Activated CD8-positive, alpha-beta T cell treated with anti-CD3 and anti-CD28 coated beads for 36 hours (primary cell): ENCODE results near the gene FHIP2A. TPM values are rescaled to one million over a fixed set of nuclear protein-coding genes. Genes with fewer than 3 reads are reported as not detected.

Experiments used
- ATAC-seq: fragments of 200-7000 bp; cut with Tn5 transposase; one replicate; pipeline ENCODE4 v1.10.0; 2021; ENCODE audit warnings: mild to moderate bottlenecking, moderate library complexity
- CTCF ChIA-PET: fragments of 350-600 bp; sonication (Branson Sonifier 250); formaldehyde crosslinking; loops from one replicate; lab custom pipeline; 2021; ENCODE audit warnings: antibody characterized with exemption; lab: Charles Lee
- POLR2A ChIA-PET: fragments of 350-600 bp; sonication (Branson Sonifier 250); formaldehyde crosslinking; loops from one replicate; lab custom pipeline; 2021; ENCODE audit warnings: antibody characterized with exemption; lab: Charles Lee
- DNase-seq: peaks from one replicate; pipeline ENCODE4 v3.0.0-alpha.2; 2020
- H3K27ac Mint-ChIP-seq: one replicate; pipeline ENCODE4 v1.8.0; 2021; ENCODE audit warnings: mild to moderate bottlenecking, mixed read lengths
- H3K27me3 Mint-ChIP-seq: one replicate; pipeline ENCODE4 v1.8.0; 2021; ENCODE audit warnings: mixed read lengths
- H3K36me3 Mint-ChIP-seq: one replicate; pipeline ENCODE4 v1.8.0; 2021; ENCODE audit warnings: low read depth, mixed read lengths
- H3K4me1 Mint-ChIP-seq: one replicate; pipeline ENCODE4 v1.8.0; 2021; ENCODE audit warnings: low read depth, mixed read lengths
- H3K4me3 Mint-ChIP-seq: one replicate; pipeline ENCODE4 v1.8.0; 2021; ENCODE audit warnings: mild to moderate bottlenecking, moderate library complexity, mixed read lengths
- H3K9me3 Mint-ChIP-seq: one replicate; pipeline ENCODE4 v1.8.0; 2021; ENCODE audit warnings: mixed read lengths
- intact Hi-C: fragments of 100-400 bp; cut with micrococcal nuclease; formaldehyde crosslinking; loops from one replicate; pipeline ENCODE4 v1.10.0; 2022
- total RNA-seq, 2 experiments: library from RNA; stranded (reverse); gene quantifications; one replicate each; pipeline ENCODE4 v1.2.3, GENCODE V29; 2021
- TF ChIP-seq, protein P1 (sequence below): fragments of 200-600 bp; IDR thresholded peaks from one replicate; pipeline ENCODE4 v1.8.0; 2022; ENCODE audit warnings: antibody characterized with exemption, mild to moderate bottlenecking

The FHIP2A gene
- total RNA-seq, 2 experiments from 2014 or later, result 12.6 to 16.6 TPM

- H3K27me3 Mint-ChIP-seq, result peaks cover 2% of the 10 kb centered on the region
- ChIA-PET CTCF (interaction anchor here (0.8 to 3.1 kb wide), 19 partner anchors 10 to 351 kb away, joined by 3 to 19 read pairs (median 6); partner anchors contain the start of gene TRUB1), POLR2A (interaction anchor here (0.8 to 2.0 kb wide), 8 partner anchors 29 to 307 kb away, joined by 3 to 8 read pairs (median 3); partner anchors contain the start of gene TRUB1)
- H3K27ac Mint-ChIP-seq, result peak overlapping the region; percentile 94
- no peaks in the 10 kb centered on the region for H3K9me3 Mint-ChIP-seq
- peaks cover 12% of the 10 kb centered on the region for H3K36me3 Mint-ChIP-seq
- TF ChIP-seq, protein P1, sequence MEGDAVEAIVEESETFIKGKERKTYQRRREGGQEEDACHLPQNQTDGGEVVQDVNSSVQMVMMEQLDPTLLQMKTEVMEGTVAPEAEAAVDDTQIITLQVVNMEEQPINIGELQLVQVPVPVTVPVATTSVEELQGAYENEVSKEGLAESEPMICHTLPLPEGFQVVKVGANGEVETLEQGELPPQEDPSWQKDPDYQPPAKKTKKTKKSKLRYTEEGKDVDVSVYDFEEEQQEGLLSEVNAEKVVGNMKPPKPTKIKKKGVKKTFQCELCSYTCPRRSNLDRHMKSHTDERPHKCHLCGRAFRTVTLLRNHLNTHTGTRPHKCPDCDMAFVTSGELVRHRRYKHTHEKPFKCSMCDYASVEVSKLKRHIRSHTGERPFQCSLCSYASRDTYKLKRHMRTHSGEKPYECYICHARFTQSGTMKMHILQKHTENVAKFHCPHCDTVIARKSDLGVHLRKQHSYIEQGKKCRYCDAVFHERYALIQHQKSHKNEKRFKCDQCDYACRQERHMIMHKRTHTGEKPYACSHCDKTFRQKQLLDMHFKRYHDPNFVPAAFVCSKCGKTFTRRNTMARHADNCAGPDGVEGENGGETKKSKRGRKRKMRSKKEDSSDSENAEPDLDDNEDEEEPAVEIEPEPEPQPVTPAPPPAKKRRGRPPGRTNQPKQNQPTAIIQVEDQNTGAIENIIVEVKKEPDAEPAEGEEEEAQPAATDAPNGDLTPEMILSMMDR, result no peak
- intact Hi-C loops, result no loop called here
- H3K4me1 Mint-ChIP-seq, result peaks cover 38% of the 10 kb centered on the region
- peak overlapping the region; percentile 92 for H3K4me3 Mint-ChIP-seq
- ATAC-seq, result peak; percentile 18
- DNase-seq, result peak; percentile 38
Measured at GRCh38 chr10:114822444-114823076, 980 bp downstream of the FHIP2A start.

- intact Hi-C loops, result no loop called here
- ChIA-PET CTCF (interaction anchor here (0.9 to 3.1 kb wide), 3 partner anchors 15 to 351 kb away, joined by 3 to 15 read pairs (median 4); no protein-coding TSS in a partner anchor), POLR2A (interaction anchor here (0.7 to 2.0 kb wide), 3 partner anchors 125 to 307 kb away, joined by 3 to 8 read pairs (median 3); no protein-coding TSS in a partner anchor)
- Mint-ChIP-seq H3K4me1 (peaks cover 39% of the 10 kb centered on the region), H3K9me3 (no peaks in the 10 kb centered on the region), H3K27me3 (no peaks in the 10 kb centered on the region), H3K36me3 (peaks cover 12% of the 10 kb centered on the region), H3K4me3 (peak overlapping the region; percentile 92), H3K27ac (peak overlapping the region; percentile 94)
- DNase-seq (no peak), ATAC-seq (no peak)
- TF ChIP-seq, protein P1, result no peak
Measured at GRCh38 chr10:114823077-114823463, 1.5 kb downstream of the FHIP2A start.

- Mint-ChIP-seq H3K9me3 (no peaks in the 10 kb centered on the region), H3K36me3 (peaks cover 12% of the 10 kb centered on the region), H3K4me1 (peaks cover 45% of the 10 kb centered on the region), H3K27me3 (no peaks in the 10 kb centered on the region), H3K4me3 (peak overlapping the region; percentile 48), H3K27ac (peak overlapping the region; percentile 39)
- TF ChIP-seq, protein P1, result no peak
- ChIA-PET POLR2A (interaction anchor here (1.1 kb wide), 1 partner anchor 32 kb away, joined by 4 read pairs; no protein-coding TSS in a partner anchor), CTCF (interaction anchor here (0.7 kb wide), 1 partner anchor 297 kb away, joined by 3 read pairs; no protein-coding TSS in a partner anchor)
- intact Hi-C loops, result no loop called here
- DNase-seq (no peak), ATAC-seq (no peak)
Measured at GRCh38 chr10:114824391-114824790, 2.8 kb downstream of the FHIP2A start.

- ChIA-PET CTCF (interaction anchor here (1.2 kb wide), 1 partner anchor 9 kb away, joined by 5 read pairs; no protein-coding TSS in a partner anchor), POLR2A (interaction anchor here (1.1 kb wide), 1 partner anchor 31 kb away, joined by 4 read pairs; no protein-coding TSS in a partner anchor)
- H3K27ac Mint-ChIP-seq, result peak overlapping the region; percentile 83
- intact Hi-C loops, result no loop called here
- H3K4me1 Mint-ChIP-seq, result peaks cover 53% of the 10 kb centered on the region
- ATAC-seq (peak; percentile 14), DNase-seq (peak; percentile 16)
- H3K27me3 Mint-ChIP-seq, result no peaks in the 10 kb centered on the region
- no peak overlapping the region for H3K4me3 Mint-ChIP-seq
- no peaks in the 10 kb centered on the region for H3K9me3 Mint-ChIP-seq
- TF ChIP-seq, protein P1, result no peak
- H3K36me3 Mint-ChIP-seq, result peaks cover 13% of the 10 kb centered on the region
Measured at GRCh38 chr10:114825513-114826253, 4.1 kb downstream of the FHIP2A start.
